NT2/D1 (cell line): ENCODE data around the gene VAMP1.

ENCODE experiments used
- DNase-seq: peaks from one replicate; pipeline ENCODE4 v3.0.0-alpha.2; 2011; ENCODE audit warnings: low read depth, low spot score
- H3K27me3 ChIP-seq: 2 replicates; pipeline ENCODE4 v1.6.0; 2011; ENCODE audit warnings: mild to moderate bottlenecking; ENCODE audit not compliant: insufficient read length, insufficient read depth
- H3K36me3 ChIP-seq: 2 replicates; pipeline ENCODE4 v1.6.1; 2011; ENCODE audit warnings: mild to moderate bottlenecking, low read length, mixed read lengths; ENCODE audit not compliant: insufficient read depth, insufficient read length
- H3K4me1 ChIP-seq: 2 replicates; pipeline ENCODE4 v1.5.1; 2011; ENCODE audit not compliant: insufficient read depth, insufficient read length
- H3K4me3 ChIP-seq: 2 replicates; pipeline ENCODE4 v1.5.1; 2011; ENCODE audit warnings: low read depth; ENCODE audit not compliant: insufficient read length
- H3K9ac ChIP-seq: 2 replicates; pipeline ENCODE4 v1.6.0; 2011; ENCODE audit warnings: low read depth; ENCODE audit not compliant: insufficient read length
- H3K9me3 ChIP-seq: 2 replicates; pipeline ENCODE4 v1.5.1; 2011; ENCODE audit warnings: mild to moderate bottlenecking, low read length; ENCODE audit not compliant: insufficient read depth
- SUZ12 ChIP-seq: IDR thresholded peaks from 2 replicates; pipeline ENCODE4 v1.6.1; 2011; ENCODE audit not compliant: insufficient read length, insufficient read depth; ENCODE audit errors: extremely low read depth
- YY1 ChIP-seq: IDR thresholded peaks from 2 replicates; pipeline ENCODE4 v1.6.1; 2011; ENCODE audit not compliant: insufficient read length, insufficient read depth
- ZNF274 ChIP-seq: IDR thresholded peaks from 2 replicates; pipeline ENCODE4 v1.6.1; 2011; ENCODE audit warnings: mild to moderate bottlenecking, low read depth, low read length

VAMP1 gene

DNA sequence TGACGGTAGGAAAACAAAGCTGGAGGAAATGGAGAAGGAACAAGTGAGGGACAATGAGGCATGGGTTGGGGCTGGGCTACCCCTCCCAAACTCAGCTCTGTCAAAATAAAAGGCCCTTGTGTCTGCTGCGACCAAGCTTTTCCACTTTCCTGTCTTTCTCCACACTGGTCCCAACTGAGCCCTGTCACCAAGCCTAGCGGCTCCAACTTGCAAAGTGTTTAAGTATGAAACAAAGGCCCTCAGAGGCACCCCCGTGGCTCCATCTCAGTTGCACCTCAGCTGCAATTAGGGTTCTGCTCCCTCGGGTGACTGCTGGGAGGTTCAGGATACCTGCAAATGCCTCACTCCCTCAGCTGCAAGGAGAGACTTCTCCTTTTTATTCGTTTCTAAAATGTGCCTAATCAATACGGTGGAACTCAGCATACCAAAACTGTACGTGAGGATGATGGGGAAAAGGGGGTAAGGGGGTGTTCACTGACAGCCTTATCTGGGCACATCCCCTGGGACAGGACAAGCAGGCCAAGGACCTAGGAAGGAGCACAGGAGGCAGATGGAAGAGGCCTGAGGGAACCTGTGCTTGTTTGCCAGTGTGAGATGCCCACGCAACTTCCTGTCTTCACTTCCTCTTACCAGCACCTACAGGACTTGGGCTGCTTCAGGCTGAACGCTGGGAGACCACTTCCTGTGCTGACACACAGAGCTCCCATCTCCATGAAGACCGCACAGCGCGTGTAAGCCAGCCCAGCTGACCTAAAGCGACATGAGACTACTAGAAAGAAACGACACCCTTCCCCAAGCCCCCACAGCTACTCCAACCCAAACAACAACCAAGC, 8.9 kb downstream of the VAMP1 start:
- no peaks in the 10 kb centered on the region for H3K9me3 ChIP-seq
- no peaks in the 10 kb centered on the region for H3K27me3 ChIP-seq
- H3K36me3 ChIP-seq, result peaks cover 94% of the 10 kb centered on the region
- H3K4me1 ChIP-seq, result peaks cover 5% of the 10 kb centered on the region
- no peak overlapping the region for H3K9ac ChIP-seq
- TF ChIP-seq ZNF274, result no peak
- no peak for TF ChIP-seq SUZ12
- no peak for TF ChIP-seq YY1
- no peak overlapping the region for H3K4me3 ChIP-seq
- DNase-seq, result no peak

DNA sequence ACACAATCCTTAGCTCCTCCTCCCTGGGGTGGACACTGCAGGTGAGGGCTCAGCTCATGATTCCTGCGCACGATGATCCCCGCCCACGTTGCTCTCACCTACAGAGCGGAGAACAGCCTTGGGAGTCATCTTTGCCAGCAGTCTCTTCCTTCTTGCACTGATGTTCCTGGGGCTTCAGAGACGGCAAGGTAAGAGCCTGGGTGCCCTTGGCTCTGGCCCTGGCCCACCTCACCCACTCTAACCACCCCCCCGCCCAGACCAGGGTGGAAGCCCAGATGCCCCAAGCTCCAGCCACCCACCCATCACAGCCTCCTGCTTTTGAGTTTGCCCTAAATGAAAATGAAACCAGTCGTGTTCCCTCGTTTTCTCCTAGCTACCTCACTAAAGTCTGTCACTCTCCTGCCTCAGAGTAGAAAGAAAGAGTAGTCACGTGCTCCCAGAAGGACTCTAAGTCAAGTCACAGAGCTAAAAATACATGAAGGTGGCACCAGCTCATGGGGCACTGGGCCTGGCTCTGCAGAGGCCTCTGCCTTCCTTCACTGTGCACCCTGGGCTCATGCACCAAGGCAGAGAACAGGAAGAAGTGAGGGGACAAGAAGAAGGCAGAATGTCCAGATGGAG, 9.6 kb downstream of the VAMP1 start:
- H3K9me3 ChIP-seq, result no peaks in the 10 kb centered on the region
- peaks cover 5% of the 10 kb centered on the region for H3K4me1 ChIP-seq
- peaks cover 87% of the 10 kb centered on the region for H3K36me3 ChIP-seq
- H3K9ac ChIP-seq, result no peak overlapping the region
- no peaks in the 10 kb centered on the region for H3K27me3 ChIP-seq
- H3K4me3 ChIP-seq, result no peak overlapping the region
- no peak for DNase-seq
- TF ChIP-seq YY1, result no peak
- TF ChIP-seq ZNF274, result no peak
- no peak for TF ChIP-seq SUZ12

DNA sequence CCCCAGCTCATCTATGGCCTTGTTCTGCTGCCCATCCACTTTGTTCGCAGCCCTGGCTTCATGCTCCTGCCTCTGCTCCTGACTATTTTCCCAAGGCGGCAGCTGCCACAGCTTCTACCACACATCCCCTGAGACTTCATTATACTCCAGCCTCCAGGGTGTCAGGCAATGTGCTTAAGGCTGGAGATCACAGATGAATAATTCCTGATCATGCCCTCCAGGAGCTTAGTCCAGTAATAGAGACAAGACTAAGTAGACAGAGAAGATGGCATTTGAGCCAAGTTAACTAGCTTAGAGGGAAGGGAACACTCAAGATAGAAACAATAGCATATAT, 11.5 kb downstream of the VAMP1 start:
- Histone ChIP-seq H3K27me3 (no peaks in the 10 kb centered on the region), H3K36me3 (peaks cover 79% of the 10 kb centered on the region), H3K4me3 (no peak overlapping the region), H3K9me3 (no peaks in the 10 kb centered on the region), H3K4me1 (no peaks in the 10 kb centered on the region), H3K9ac (no peak overlapping the region)
- no peak for DNase-seq
- TF ChIP-seq ZNF274, result no peak
- TF ChIP-seq SUZ12, result no peak
- no peak for TF ChIP-seq YY1

- Histone ChIP-seq H3K4me1 (no peaks in the 10 kb centered on the region), H3K9me3 (no peaks in the 10 kb centered on the region), H3K27me3 (no peaks in the 10 kb centered on the region), H3K9ac (no peak overlapping the region), H3K4me3 (no peak overlapping the region), H3K36me3 (peaks cover 74% of the 10 kb centered on the region)
- TF ChIP-seq SUZ12 (no peak), ZNF274 (no peak), YY1 (no peak)
- DNase-seq, result no peak
Measured at GRCh38 chr12:6458281-6459003, 12.0 kb downstream of the VAMP1 start.

DNA sequence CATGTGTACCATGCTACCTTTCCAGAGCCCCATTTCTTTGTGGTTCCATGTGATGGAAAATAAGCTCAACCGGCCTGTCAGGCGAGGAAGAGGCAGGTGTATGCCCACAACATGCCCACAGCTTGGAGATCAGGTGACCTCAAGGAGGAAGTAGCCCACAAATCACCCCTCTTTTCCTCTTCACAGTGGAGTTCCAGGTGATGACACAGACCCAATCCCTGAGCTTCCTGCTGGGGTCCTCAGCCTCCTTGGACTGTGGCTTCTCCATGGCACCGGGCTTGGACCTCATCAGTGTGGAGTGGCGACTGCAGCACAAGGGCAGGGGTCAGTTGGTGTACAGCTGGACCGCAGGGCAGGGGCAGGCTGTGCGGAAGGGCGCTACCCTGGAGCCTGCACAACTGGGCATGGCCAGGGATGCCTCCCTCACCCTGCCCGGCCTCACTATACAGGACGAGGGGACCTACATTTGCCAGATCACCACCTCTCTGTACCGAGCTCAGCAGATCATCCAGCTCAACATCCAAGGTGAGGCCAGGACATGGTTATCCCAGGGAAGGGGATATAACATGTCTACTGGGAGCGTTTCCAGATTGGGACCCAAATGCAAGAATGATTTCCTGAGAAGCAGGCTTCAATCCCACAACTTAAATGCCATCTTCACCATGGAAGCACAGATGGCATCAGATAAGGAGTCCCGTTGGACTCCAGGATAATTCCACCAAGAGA, 13.1 kb downstream of the VAMP1 start:
- Histone ChIP-seq H3K36me3 (peaks cover 63% of the 10 kb centered on the region), H3K9me3 (no peaks in the 10 kb centered on the region), H3K9ac (no peak overlapping the region), H3K4me1 (peaks cover 10% of the 10 kb centered on the region), H3K4me3 (no peak overlapping the region), H3K27me3 (no peaks in the 10 kb centered on the region)
- DNase-seq, result no peak
- TF ChIP-seq SUZ12 (no peak), YY1 (no peak), ZNF274 (no peak)

DNA sequence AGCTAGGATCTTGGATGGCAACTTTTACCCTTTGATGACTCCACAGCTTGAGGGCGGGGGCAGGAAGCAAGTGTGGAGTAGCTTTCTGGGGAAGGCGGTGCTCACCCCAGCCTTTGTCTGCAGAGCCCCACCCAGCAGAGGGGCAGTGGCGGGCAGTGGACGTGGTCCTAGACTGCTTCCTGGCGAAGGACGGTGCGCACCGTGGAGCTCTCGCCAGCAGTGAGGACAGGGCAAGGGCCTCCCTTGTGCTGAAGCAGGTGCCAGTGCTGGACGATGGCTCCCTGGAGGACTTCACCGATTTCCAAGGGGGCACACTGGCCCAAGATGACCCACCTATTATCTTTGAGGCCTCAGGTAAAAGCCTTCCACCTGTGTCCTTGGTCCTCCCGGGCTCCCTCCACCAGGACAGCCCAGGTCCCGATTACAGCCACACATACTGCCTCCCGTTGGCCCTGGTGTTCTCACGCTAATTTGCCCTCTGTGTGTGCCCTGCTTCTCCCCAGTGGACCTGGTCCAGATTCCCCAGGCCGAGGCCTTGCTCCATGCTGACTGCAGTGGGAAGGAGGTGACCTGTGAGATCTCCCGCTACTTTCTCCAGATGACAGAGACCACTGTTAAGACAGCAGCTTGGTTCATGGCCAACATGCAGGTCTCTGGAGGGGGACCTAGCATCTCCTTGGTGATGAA, 17.4 kb downstream of the VAMP1 start:
- TF ChIP-seq YY1 (no peak), SUZ12 (no peak), ZNF274 (no peak)
- no peaks in the 10 kb centered on the region for H3K27me3 ChIP-seq
- H3K4me3 ChIP-seq, result no peak overlapping the region
- no peak for DNase-seq
- peak overlapping the region; percentile 86 for H3K9ac ChIP-seq
- H3K4me1 ChIP-seq, result peaks cover 26% of the 10 kb centered on the region
- no peaks in the 10 kb centered on the region for H3K9me3 ChIP-seq
- H3K36me3 ChIP-seq, result peaks cover 25% of the 10 kb centered on the region
